ENCODE measurements around the gene HCAR3.

GRCh38 chr12:122732170-122732569 lies 15.6 kb upstream of the HCAR3 start:
- TF ChIP-seq CTCF (conservative IDR thresholded peaks at IDR 0.05 in 1 of 2, IDR thresholded peaks at IDR 0.05 in 1 of 2; ENCODE audit: low read depth in 1 of 2, low read length in 2 of 2) (no peak), EZH2 (IDR thresholded peaks at IDR 0.05; ENCODE audit: low read length, missing control alignments) (no peak)
